ENCODE results near the gene CCDC141. TPM values are rescaled to one million over a fixed set of nuclear protein-coding genes. Genes with fewer than 3 reads are reported as not detected.
A peak's percentile ranks its signal among the peaks of the same experiment; 100 is the strongest.

The CCDC141 gene
- total and polyA plus RNA-seq, 2 donors (not counting 3 experiments of a cell fraction or from before 2014, with no cell fraction given) = not detected

DNA sequence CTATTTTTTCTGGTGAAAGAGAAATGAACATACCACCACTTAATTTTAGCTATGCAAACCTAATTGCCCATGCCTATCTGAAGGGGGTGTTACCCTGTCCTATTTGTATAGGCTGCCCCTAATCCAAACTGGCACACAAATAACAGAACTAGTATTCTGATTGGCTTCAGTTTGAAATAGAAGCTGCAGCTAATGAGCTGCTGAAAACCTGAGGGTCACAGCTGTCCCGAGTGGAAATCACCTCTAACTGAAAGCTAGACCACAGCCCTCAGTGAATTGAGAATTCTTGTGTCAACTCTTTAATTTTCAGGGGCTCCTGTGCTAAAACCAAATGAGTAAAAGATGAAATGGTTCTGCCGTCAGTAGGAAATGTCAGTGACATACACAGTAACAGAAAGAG, 28.7 kb downstream of the CCDC141 start:
- H3K4me3 ChIP-seq (replicated peaks in 1 of 3; ENCODE audit: insufficient read depth in 1 of 3, low read depth in 1 of 3, low read length in 3 of 3) = no peak overlapping the region
- H3K27ac ChIP-seq (ENCODE audit: insufficient read depth, low read depth, low read length) = no peak overlapping the region
- POLR2A ChIA-PET = no interaction called here
- BruUV-seq (replicated peaks) = no TSS peak
- TF ChIP-seq EZH2 (IDR thresholded peaks at IDR 0.05; ENCODE audit: borderline replicate concordance, low read depth, low read length, severe bottlenecking) (no peak), MAX (IDR thresholded peaks at IDR 0.05; ENCODE audit: insufficient read depth, insufficient read length) (no peak), JUN (IDR thresholded peaks at IDR 0.05; ENCODE audit: borderline replicate concordance, insufficient read depth, insufficient read length, low read depth) (no peak), FOS (IDR thresholded peaks at IDR 0.05; ENCODE audit: borderline replicate concordance, insufficient read depth, low read length) (no peak)
- no peak for DNase-seq (ENCODE audit: low read depth, low spot score)
- dilution Hi-C loops (cut with MboI; ENCODE audit: extremely low pct_ligation_motif_present, low sequenced_read_pairs) (no loop called here), intact Hi-C loops (cut with micrococcal nuclease) (loop anchor here (2.0 to 10.0 kb wide), 2 partner anchors 224 to 256 kb away; no protein-coding TSS in a partner anchor)
- H2AFZ ChIP-seq (ENCODE audit: low read depth, low read length) = no peak overlapping the region
- no peak overlapping the region for H3K4me2 ChIP-seq (ENCODE audit: insufficient read depth, low read length)
- no peaks in the 10 kb centered on the region for H3K9me1 ChIP-seq (replicated peaks; ENCODE audit: control insufficient read depth, extremely low read depth, insufficient read depth, low read length)
- H3K36me3 ChIP-seq (ENCODE audit: control insufficient read depth in 2 of 2, extremely low read depth in 1 of 2, insufficient read depth in 2 of 2, low read length in 2 of 2) = no peaks in the 10 kb centered on the region
- H3K4me1 ChIP-seq (ENCODE audit: control insufficient read depth, extremely low read depth, insufficient read depth, low read length) = no peaks in the 10 kb centered on the region
- no peak for FAIRE-seq
- H3K9ac ChIP-seq (replicated peaks; ENCODE audit: extremely low read depth, insufficient read depth, low read length) = no peak overlapping the region
- no peaks in the 10 kb centered on the region for H3K27me3 ChIP-seq (ENCODE audit: control insufficient read depth in 2 of 2, insufficient read depth in 2 of 2, low read length in 2 of 2)
- no peaks in the 10 kb centered on the region for H3K79me2 ChIP-seq (ENCODE audit: control insufficient read depth, insufficient read depth, low read length)
- H3K9me3 ChIP-seq (replicated peaks; ENCODE audit: control insufficient read depth, insufficient read depth, low read length) = no peaks in the 10 kb centered on the region
- H4K20me1 ChIP-seq (replicated peaks; ENCODE audit: control insufficient read depth, extremely low read depth, insufficient read depth, low read length) = no peaks in the 10 kb centered on the region
- CTCF ChIA-PET = interaction anchor here (1.1 to 3.5 kb wide), 2 partner anchors 108 to 260 kb away, joined by 3 to 11 read pairs; no protein-coding TSS in a partner anchor

DNA sequence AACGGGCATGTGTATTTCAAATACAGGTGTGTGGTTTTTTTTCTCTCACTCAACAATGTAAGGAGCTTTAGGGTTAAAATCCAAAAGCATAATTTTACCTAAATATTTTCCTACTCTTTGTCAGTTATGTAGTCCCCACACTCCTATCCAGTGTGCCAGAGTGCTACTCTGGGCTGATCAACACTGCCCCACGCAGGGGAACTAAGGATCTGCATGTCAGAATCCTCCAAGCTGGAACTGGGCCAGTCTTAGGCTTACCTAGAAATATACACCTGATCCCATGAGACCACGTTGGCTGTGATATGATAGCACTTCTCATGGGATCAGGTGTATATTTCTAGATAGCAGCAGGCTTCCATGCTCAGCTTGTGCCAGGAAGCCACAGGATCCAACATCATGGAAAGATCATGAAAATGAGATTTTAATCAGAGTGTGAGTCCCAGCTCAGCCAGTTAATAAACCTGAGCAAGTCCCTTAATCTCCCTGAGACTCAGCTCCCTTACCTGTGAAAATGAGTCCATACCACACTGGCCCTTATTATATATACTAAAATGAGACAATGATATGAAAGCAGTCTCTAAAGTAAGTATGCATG, 29.7 kb downstream of the CCDC141 start:
- Histone ChIP-seq H3K9me1 (replicated peaks; ENCODE audit: control insufficient read depth, extremely low read depth, insufficient read depth, low read length) (no peaks in the 10 kb centered on the region), H3K79me2 (ENCODE audit: control insufficient read depth, insufficient read depth, low read length) (no peaks in the 10 kb centered on the region), H3K27me3 (ENCODE audit: control insufficient read depth in 2 of 2, insufficient read depth in 2 of 2, low read length in 2 of 2) (no peaks in the 10 kb centered on the region), H3K36me3 (ENCODE audit: control insufficient read depth in 2 of 2, extremely low read depth in 1 of 2, insufficient read depth in 2 of 2, low read length in 2 of 2) (no peaks in the 10 kb centered on the region), H4K20me1 (replicated peaks; ENCODE audit: control insufficient read depth, extremely low read depth, insufficient read depth, low read length) (no peaks in the 10 kb centered on the region), H3K4me3 (replicated peaks in 1 of 3; ENCODE audit: insufficient read depth in 1 of 3, low read depth in 1 of 3, low read length in 3 of 3) (no peak overlapping the region), H3K9me3 (replicated peaks; ENCODE audit: control insufficient read depth, insufficient read depth, low read length) (no peaks in the 10 kb centered on the region), H3K4me2 (ENCODE audit: insufficient read depth, low read length) (no peak overlapping the region), H3K4me1 (ENCODE audit: control insufficient read depth, extremely low read depth, insufficient read depth, low read length) (no peaks in the 10 kb centered on the region), H3K9ac (replicated peaks; ENCODE audit: extremely low read depth, insufficient read depth, low read length) (no peak overlapping the region), H2AFZ (ENCODE audit: low read depth, low read length) (no peak overlapping the region), H3K27ac (ENCODE audit: insufficient read depth, low read depth, low read length) (no peak overlapping the region)
- TF ChIP-seq MAX (IDR thresholded peaks at IDR 0.05; ENCODE audit: insufficient read depth, insufficient read length) (no peak), CTCF (IDR thresholded peaks at IDR 0.05; ENCODE audit: extremely low read depth in 1 of 2, insufficient read depth in 1 of 2, low read depth in 1 of 2, low read length in 2 of 2) (peak; percentile 43 to 56)
- intact Hi-C loops (cut with micrococcal nuclease) = loop anchor here (2.0 to 10.0 kb wide), 2 partner anchors 223 to 255 kb away; no protein-coding TSS in a partner anchor
- dilution Hi-C loops (cut with MboI; ENCODE audit: extremely low pct_ligation_motif_present, low sequenced_read_pairs) = no loop called here
- ChIA-PET CTCF (interaction anchor here (1.0 to 3.5 kb wide), 8 partner anchors 13 to 320 kb away, joined by 3 to 11 read pairs (median 7); no protein-coding TSS in a partner anchor), POLR2A (no interaction called here)
- no TSS peak for BruUV-seq (replicated peaks)
- DNase-seq (ENCODE audit: low read depth, low spot score) (peak; percentile 28), FAIRE-seq (peak; percentile 15)

All from endothelial cell of umbilical vein (primary cell).